Measurements from ENCODE around the gene ARHGEF6.

The ARHGEF6 gene

GRCh38 chrX:136652822-136653723 is 127.7 kb downstream of the ARHGEF6 start:
- DNase-seq (ENCODE audit: insufficient read length, low spot score) (no peak), FAIRE-seq (no peak)

- DNase-seq (ENCODE audit: insufficient read length, low spot score) (no peak), FAIRE-seq (no peak)
Observed at GRCh38 chrX:136650811-136651210, 129.9 kb downstream of the ARHGEF6 start.

- FAIRE-seq (no peak), DNase-seq (ENCODE audit: insufficient read length, low spot score) (no peak)
Observed at GRCh38 chrX:136647677-136648360, 132.9 kb downstream of the ARHGEF6 start, which contains the start of gene CD40LG. Gene CD40LG, plus strand, starts transcription at chrX:136648158. Its CDS starts 91 bp downstream, at chrX:136648249.

- FAIRE-seq (no peak), DNase-seq (ENCODE audit: insufficient read length, low spot score) (no peak)
Observed at GRCh38 chrX:136646602-136647239, 134.0 kb downstream of the ARHGEF6 start.

- FAIRE-seq (no peak), DNase-seq (ENCODE audit: insufficient read length, low spot score) (no peak)
Observed at GRCh38 chrX:136643243-136643642, 137.5 kb downstream of the ARHGEF6 start.

DNA sequence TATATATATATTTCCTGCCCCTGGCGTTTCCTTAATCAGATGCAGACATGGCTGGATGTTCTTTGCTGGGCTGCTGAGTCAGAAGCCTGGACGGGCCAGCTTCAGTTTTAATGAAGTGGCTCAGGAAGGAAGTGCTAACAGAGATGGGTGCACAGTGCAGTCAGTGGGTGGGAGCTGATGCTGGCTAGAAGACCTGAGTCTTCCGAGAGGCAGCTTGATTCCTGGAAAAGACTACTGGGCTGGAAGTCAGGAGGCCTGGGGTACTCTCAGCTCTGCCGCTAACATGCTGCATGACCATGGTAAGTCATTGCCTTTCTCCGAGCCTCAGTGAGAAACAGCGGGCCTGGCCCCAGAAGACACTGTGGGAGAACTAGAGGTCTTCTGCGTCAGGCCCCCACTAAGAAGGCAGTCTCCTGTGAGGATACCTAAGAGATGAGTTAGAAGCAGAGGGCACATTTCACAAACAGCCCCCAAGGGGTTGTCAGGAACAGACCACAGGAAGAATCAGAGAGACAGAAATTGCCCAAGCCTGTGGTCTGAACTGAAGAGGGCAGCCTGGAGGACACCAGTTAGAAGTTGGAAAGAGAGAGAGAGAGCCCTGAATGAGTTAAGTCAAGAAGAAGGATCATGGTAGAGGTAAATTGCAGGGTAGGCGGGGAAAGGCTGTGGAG is 141.1 kb downstream of the ARHGEF6 start:
- DNase-seq (ENCODE audit: insufficient read length, low spot score), result no peak

DNA sequence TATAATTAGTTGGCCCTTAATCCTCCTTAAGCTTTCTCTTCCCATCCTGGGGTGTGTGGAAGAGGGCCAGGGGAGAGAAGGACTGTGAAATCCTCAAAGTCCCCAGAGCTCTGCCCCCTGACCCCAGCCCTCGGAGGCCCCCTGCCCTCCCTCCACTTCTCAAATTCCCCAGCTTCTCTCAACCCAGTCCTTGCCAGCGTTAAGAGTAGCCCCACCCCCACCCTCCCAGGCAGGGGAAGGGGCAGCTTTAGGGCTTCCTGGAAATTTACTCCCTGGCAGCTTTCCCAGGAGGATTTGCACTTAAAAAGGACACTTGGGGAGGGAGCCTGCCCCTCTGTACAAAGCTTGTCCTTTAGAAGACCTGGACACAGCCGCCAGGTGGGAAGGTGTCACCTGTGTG is 144.6 kb downstream of the ARHGEF6 start:
- no peak for FAIRE-seq
- DNase-seq (ENCODE audit: insufficient read length, low spot score), result no peak

More for the DNA sequence above, 141.1 kb downstream of the ARHGEF6 start:
- FAIRE-seq, result no peak

DNA sequence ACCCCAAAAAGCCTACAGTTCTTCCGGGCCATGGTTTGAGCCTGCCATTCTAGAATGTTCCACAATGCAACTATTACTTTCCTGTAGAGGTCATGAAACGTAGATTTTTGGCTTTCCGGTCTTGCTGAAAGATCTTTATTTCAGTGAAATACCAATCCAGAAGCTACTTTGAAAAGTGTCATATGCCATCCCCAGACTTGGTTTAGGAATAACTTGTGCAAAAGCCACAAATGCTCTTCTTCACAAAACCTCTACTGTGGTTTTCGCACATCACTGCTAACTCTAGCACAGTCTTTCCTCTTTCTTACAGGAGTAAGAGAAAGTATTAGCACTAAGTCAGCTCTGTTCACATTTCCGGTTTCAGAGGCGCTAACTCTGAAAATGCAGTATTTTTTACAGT is 145.5 kb downstream of the ARHGEF6 start:
- DNase-seq (ENCODE audit: insufficient read length, low spot score) (peak; percentile 17), FAIRE-seq (peak; percentile 100)

GRCh38 chrX:136630881-136631280 is 149.9 kb downstream of the ARHGEF6 start:
- no peak for FAIRE-seq

GRCh38 chrX:136629084-136629750 is 151.5 kb downstream of the ARHGEF6 start:
- FAIRE-seq (peak; percentile 59), DNase-seq (ENCODE audit: insufficient read length, low spot score) (no peak)

More at GRCh38 chrX:136630881-136631280, 149.9 kb downstream of the ARHGEF6 start:
- no peak for DNase-seq (ENCODE audit: insufficient read length, low spot score)

GRCh38 chrX:136627409-136627808 is 153.3 kb downstream of the ARHGEF6 start:
- DNase-seq (ENCODE audit: insufficient read length, low spot score) (no peak), FAIRE-seq (peak; percentile 89)

DNA sequence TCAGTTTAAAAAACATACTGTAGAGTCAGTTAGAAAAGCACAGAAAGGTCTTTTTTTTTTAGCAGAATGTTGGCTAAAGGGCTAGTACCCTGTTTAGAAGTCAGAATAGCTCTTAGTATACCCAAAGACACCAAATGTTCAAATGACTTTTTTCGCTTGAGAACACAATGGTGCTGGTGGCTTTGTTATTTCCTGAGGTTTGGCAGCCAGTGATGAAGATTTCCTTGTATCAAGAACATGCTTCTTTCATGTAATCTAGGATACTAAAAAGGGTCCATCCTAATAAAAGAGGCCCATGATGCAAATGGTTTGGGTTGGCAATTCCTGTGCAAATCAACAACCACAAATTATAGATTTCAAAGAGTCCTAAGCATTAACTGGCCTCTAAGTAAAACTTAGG is 153.8 kb downstream of the ARHGEF6 start:
- peak; percentile 62 for FAIRE-seq
- DNase-seq (ENCODE audit: insufficient read length, low spot score), result no peak

DNA sequence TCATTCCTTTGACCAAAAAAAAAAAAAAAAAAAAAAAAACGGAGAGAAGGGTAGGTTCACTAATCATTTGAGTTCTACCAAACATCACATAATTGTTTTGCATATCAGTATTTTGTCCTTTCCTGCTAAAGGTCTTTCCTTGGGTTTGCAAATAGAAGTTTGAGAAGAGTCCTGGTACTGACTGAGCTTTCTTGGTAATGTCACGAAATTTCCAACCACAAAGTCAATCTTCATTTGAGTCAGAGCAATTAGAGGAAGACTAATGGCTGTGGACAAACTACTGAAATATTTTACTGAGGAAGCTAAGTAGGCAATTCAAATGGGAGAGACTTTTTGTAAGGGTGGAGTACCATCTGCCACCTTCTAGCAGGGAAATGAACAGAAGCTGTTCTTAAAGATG is 154.5 kb downstream of the ARHGEF6 start:
- peak; percentile 87 for FAIRE-seq

GRCh38 chrX:136625246-136625645 is 155.5 kb downstream of the ARHGEF6 start:
- FAIRE-seq (peak; percentile 74), DNase-seq (ENCODE audit: insufficient read length, low spot score) (no peak)

More for the DNA sequence above, 154.5 kb downstream of the ARHGEF6 start:
- DNase-seq (ENCODE audit: insufficient read length, low spot score), result no peak

- DNase-seq (ENCODE audit: insufficient read length, low spot score) (no peak), FAIRE-seq (no peak)
Observed at GRCh38 chrX:136623396-136623795, 157.3 kb downstream of the ARHGEF6 start.

- no peak for DNase-seq (ENCODE audit: insufficient read length, low spot score)
- no peak for FAIRE-seq
Observed at GRCh38 chrX:136622568-136622967, 158.2 kb downstream of the ARHGEF6 start.

DNA sequence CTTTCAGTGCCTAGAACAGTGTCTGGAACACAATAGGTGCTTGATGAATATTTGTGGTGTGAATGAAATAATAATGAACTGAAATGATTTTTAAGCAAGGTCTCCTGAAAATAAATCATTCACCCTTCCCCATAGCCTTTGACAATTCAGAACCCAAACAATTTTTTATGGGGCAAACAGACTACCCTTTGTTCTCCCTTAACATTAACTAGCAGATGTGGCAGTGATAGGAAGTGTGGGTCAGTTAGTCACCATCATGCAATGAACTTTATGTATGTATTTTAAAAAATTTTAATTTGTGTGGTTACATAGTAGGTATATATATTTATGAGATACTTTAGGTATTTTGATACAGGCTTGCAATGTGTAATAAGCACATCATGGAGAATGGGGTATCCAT is 160.0 kb downstream of the ARHGEF6 start:
- DNase-seq (ENCODE audit: insufficient read length, low spot score), result no peak
- FAIRE-seq, result peak; percentile 76

DNA sequence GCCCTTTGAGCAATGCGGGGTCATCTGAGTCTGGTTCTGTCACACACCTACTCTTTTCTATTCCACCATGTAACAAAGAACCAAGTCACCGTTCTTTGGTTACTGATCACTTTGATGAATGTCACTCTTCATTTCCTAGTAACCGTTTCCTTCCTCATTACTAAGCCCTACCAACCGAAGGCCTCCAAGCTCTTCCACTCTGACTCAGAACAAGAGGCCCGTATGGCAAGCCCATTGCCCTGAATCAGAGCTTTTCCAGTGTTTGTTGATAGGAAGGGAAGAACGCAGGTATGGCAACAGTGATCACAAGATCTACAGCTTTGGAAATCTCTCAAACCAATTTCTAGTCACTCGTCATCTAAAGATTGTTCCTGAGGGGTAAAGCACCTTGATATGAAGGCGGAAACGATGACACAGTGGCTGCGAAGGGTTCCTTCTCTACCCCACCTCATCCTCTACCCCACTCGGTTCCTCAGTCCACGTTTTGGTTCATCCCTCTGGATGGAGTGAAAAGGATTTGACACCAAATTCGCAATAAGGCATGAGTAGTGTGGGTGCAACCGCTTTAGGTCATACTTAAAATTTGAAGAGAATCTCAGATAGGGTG is 160.7 kb downstream of the ARHGEF6 start:
- DNase-seq (ENCODE audit: insufficient read length, low spot score) (no peak), FAIRE-seq (no peak)

DNA sequence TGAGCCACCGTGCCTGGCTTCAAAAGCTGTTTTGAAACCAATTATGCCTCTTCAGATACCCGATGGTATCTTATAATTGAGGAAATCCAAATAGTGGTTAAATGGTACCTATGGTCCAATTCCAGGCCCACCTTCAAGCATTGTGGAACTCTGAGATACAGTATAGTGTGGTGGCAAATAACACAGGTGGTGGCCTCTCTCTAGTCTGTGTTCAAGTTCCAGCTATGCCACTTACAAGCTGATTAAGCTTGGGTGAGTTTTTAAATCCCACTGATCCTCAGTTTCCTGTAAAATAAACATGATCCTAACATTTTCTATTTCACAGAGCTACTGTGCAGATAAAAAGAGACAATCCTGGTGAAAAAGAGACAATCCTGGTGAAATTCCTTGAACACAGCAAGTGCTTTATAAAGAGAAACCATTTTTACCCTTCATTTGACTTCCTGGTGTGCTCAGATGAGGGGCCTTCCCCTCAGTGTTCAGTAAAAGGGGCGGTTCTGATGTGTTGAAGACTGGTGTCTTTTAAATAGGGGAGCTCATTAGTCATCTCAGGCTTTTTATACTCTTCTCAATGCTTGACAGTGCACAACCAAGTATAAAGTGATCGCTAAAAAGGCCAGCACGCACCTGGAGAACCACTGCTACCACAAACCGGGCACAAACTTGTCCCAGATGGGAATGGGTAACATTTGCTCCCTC is 163.6 kb downstream of the ARHGEF6 start:
- DNase-seq (ENCODE audit: insufficient read length, low spot score) (peak; percentile 4), FAIRE-seq (peak; percentile 93)
